HFF-Myc (cell line): ENCODE data around the gene UBXN10.

ENCODE experiments used
- DNase-seq: peaks from one replicate; pipeline ENCODE4 v3.0.0-alpha.2; 2011; ENCODE audit warnings: low read depth; ENCODE audit errors: extremely low read depth
- H3K4me3 ChIP-seq: replicated peaks from 2 replicates; pipeline ENCODE4 v1.5.1; 2011; ENCODE audit warnings: low read depth, mild to moderate bottlenecking, control low read depth, low read length
- TF ChIP-seq, protein P1 (sequence below): IDR thresholded peaks from 2 replicates; pipeline ENCODE4 v1.5.1; 2012; ENCODE audit warnings: mild to moderate bottlenecking, low read depth, low read length, control low read depth; ENCODE audit errors: missing control alignments

Gene UBXN10

GRCh38 chr1:20187813-20188454, 2.0 kb downstream of the UBXN10 start:
- TF ChIP-seq, protein P1, sequence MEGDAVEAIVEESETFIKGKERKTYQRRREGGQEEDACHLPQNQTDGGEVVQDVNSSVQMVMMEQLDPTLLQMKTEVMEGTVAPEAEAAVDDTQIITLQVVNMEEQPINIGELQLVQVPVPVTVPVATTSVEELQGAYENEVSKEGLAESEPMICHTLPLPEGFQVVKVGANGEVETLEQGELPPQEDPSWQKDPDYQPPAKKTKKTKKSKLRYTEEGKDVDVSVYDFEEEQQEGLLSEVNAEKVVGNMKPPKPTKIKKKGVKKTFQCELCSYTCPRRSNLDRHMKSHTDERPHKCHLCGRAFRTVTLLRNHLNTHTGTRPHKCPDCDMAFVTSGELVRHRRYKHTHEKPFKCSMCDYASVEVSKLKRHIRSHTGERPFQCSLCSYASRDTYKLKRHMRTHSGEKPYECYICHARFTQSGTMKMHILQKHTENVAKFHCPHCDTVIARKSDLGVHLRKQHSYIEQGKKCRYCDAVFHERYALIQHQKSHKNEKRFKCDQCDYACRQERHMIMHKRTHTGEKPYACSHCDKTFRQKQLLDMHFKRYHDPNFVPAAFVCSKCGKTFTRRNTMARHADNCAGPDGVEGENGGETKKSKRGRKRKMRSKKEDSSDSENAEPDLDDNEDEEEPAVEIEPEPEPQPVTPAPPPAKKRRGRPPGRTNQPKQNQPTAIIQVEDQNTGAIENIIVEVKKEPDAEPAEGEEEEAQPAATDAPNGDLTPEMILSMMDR, result no peak
- no peak for DNase-seq
- H3K4me3 ChIP-seq, result no peak overlapping the region

- no peak overlapping the region for H3K4me3 ChIP-seq
- DNase-seq, result no peak
- TF ChIP-seq, protein P1, result no peak
Observed at GRCh38 chr1:20188455-20188817, 2.5 kb downstream of the UBXN10 start.

GRCh38 chr1:20189664-20190063, 3.8 kb downstream of the UBXN10 start:
- no peak overlapping the region for H3K4me3 ChIP-seq
- TF ChIP-seq, protein P1, result no peak
- no peak for DNase-seq

DNA sequence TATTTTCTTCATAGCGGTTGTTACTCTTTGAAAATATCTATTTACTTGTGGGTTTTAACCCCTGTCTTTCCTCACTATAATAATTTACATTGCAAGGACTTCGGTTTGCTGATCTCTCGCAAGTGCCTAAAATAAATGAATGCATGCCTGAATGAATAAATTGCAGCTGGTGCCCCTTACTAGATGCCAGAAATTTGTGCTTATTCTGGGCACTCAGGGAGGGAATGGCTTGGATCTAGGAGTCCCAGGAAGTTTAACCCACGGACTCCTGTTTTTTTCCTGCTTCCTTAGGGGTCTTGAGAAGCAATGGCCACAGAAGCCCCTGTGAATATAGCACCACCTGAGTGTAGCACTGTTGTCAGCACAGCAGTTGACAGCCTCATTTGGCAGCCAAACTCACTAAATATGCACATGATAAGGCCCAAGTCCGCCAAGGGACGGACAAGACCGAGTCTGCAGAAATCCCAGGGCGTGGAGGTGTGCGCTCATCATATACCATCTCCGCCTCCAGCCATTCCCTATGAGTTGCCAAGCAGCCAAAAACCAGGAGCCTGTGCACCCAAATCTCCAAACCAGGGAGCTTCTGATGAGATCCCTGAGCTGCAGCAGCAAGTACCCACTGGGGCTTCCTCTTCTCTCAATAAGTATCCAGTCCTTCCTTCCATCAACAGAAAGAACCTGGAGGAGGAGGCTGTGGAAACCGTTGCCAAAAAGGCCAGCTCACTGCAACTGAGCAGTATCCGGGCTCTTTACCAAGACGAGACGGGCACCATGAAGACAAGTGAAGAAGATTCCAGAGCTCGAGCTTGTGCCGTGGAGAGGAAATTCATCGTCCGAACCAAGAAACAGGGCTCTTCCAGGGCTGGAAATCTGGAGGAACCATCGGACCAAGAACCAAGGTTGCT, 4.6 kb downstream of the UBXN10 start:
- TF ChIP-seq, protein P1, result no peak
- no peak overlapping the region for H3K4me3 ChIP-seq

GRCh38 chr1:20191266-20191825, 5.5 kb downstream of the UBXN10 start:
- TF ChIP-seq, protein P1, result no peak
- no peak overlapping the region for H3K4me3 ChIP-seq
- DNase-seq, result no peak

More for the DNA sequence above, 4.6 kb downstream of the UBXN10 start:
- no peak for DNase-seq

DNA sequence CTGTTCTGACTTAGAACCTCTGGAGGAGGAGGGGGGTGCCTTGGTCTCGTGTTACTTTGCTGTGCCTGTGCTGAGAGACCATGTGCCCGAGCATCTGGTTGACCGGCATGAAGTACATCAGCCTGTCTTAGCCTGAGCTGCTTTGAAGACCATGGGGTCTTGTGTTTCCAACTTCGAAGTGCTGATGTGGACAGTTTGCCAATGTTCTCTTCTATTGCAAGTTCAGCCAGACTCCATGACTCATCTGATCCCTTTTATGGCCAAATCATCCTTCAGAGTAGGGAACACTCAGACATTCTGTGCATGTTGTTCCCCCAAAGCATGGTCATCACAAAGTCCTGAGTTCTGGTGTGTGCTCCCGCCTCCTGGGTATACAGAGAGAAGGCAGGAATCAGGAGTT, 6.5 kb downstream of the UBXN10 start:
- H3K4me3 ChIP-seq, result no peak overlapping the region
- peak; percentile 14 for DNase-seq
- TF ChIP-seq, protein P1, result no peak
